Body of pancreas (tissue), 4 donors: ENCODE results near the gene FAAH.

Experiments
- POLR2A ChIP-seq, 3 donors: fragments of 450-650 bp; IDR thresholded peaks; one replicate each; pipeline ENCODE4 v1.6.1; 2016; ENCODE audit warnings: antibody characterized with exemption in 3 of 3, mild to moderate bottlenecking in 2 of 3
- TF ChIP-seq, protein P1 (sequence below), 7 experiments: fragments of 450-650 bp in 4 of 7; fragments of 200-600 bp in 3 of 7; sonication (generic) in 3 of 7; IDR thresholded peaks; one replicate each; pipeline ENCODE4 v1.5.1; 2016 to 2019; ENCODE audit warnings: antibody characterized with exemption in 7 of 7

DNA sequence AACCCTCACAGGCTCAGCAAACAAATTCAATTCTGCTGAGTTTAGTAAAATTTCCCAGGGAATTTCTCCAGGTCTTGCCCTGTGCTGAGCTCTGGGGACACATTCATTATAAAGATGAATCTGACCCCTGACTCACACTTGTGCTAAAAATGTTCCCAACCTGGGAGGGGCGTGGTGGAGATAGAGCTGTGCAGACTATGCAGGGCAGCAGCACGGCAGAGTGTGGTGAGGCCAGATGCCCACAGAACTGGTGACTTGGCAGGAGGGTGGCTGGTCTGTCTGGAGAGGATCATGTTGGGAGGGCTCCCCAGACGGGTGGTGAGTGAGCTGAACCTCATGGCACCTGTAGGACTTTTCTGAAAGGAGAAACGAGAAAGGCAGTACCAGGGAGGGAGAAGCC, 31.6 kb downstream of the FAAH start:
- TF ChIP-seq, protein P1, sequence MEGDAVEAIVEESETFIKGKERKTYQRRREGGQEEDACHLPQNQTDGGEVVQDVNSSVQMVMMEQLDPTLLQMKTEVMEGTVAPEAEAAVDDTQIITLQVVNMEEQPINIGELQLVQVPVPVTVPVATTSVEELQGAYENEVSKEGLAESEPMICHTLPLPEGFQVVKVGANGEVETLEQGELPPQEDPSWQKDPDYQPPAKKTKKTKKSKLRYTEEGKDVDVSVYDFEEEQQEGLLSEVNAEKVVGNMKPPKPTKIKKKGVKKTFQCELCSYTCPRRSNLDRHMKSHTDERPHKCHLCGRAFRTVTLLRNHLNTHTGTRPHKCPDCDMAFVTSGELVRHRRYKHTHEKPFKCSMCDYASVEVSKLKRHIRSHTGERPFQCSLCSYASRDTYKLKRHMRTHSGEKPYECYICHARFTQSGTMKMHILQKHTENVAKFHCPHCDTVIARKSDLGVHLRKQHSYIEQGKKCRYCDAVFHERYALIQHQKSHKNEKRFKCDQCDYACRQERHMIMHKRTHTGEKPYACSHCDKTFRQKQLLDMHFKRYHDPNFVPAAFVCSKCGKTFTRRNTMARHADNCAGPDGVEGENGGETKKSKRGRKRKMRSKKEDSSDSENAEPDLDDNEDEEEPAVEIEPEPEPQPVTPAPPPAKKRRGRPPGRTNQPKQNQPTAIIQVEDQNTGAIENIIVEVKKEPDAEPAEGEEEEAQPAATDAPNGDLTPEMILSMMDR (IDR thresholded peaks at IDR 0.05) = no peak
- no peak for TF ChIP-seq POLR2A (IDR thresholded peaks at IDR 0.05)
